HepG2 (cell line): Measurements from ENCODE around the gene ATP11A. TPM values are rescaled to one million over a fixed set of nuclear protein-coding genes. Genes with fewer than 3 reads are reported as not detected.

Experiments
- ATAC-seq: fragments of 200-7000 bp; cut with Tn5 transposase; 3 replicates; pipeline ENCODE4 v1.9.1; 2020; ENCODE audit warnings: mild to moderate bottlenecking, moderate library complexity
- BruUV-seq: library from RNA; stranded (reverse); fragments of 400-500 nt; replicated peaks from 2 replicates; lab custom pipeline; 2021; lab: Mats Ljungman, UMichigan
- CTCF ChIA-PET: fragments of 300-600 bp; formaldehyde crosslinking; extraction: SDS; loops from one replicate; lab custom pipeline; 2021; ENCODE audit warnings: low total read pairs, inconsistent platforms, low intra/inter-chr PET ratio; lab: Yijun Ruan, JAX
- POLR2A ChIA-PET: fragments of 350-600 bp; sonication (Branson Sonifier 250); formaldehyde crosslinking; loops from one replicate; lab custom pipeline; 2020; ENCODE audit warnings: antibody characterized with exemption, inconsistent platforms; lab: Yijun Ruan, JAX
- DNase-seq: peaks from one replicate; pipeline ENCODE4 v3.0.0-alpha.2; 2015; ENCODE audit warnings: low spot score
- FAIRE-seq: peaks from 3 replicates; lab custom pipeline; 2011; peaks lifted over from hg19 to GRCh38; lab: Jason Lieb, UNC
- H2AFZ ChIP-seq: one replicate; pipeline ENCODE4 v1.6.1; 2011; ENCODE audit warnings: low read length, inconsistent platforms
- H3K27ac ChIP-seq: fragments of 300-600 bp; 3 replicates; pipeline ENCODE4 v1.8.0; 2011; ENCODE audit warnings: mixed run types, mild to moderate bottlenecking, mixed read lengths, low read length, inconsistent platforms; ENCODE audit not compliant: insufficient read depth; ENCODE audit errors: extremely low read length
- H3K27me3 ChIP-seq, 2 experiments: fragments of 200-600 bp in 1 of 2; 2 replicates in 1 of 2; 3 replicates in 1 of 2; pipeline versions ENCODE4 v1.6.0 to v1.8.0; 2011; ENCODE audit warnings: low read length in 2 of 2, mild to moderate bottlenecking in 2 of 2, moderate library complexity in 2 of 2, inconsistent platforms in 1 of 2; ENCODE audit not compliant: insufficient read depth in 2 of 2, control insufficient read depth in 1 of 2
- H3K36me3 ChIP-seq, 2 experiments: fragments of 200-600 bp in 1 of 2; replicated peaks in 1 of 2; 2 replicates in 1 of 2; 3 replicates in 1 of 2; pipeline versions ENCODE4 v1.5.1 to v1.8.0; 2011; ENCODE audit warnings: low read length in 2 of 2, inconsistent platforms in 1 of 2; ENCODE audit not compliant: insufficient read depth in 2 of 2, control insufficient read depth in 1 of 2
- H3K4me1 ChIP-seq: 2 replicates; pipeline ENCODE4 v1.5.1; 2012; ENCODE audit warnings: low read length, inconsistent platforms; ENCODE audit not compliant: insufficient read depth
- H3K4me2 ChIP-seq: 2 replicates; pipeline ENCODE4 v1.6.0; 2011; ENCODE audit warnings: low read depth, low read length, inconsistent platforms
- H3K4me3 ChIP-seq, 3 experiments: fragments of 200-600 bp in 1 of 3; sonication (generic), shearing (Covaris generic) in 1 of 3; replicated peaks in 1 of 3; 2 replicates each; pipeline ENCODE4 v1.5.1; 2011 to 2016; ENCODE audit warnings: low read length in 3 of 3, inconsistent platforms in 2 of 3, low read depth in 2 of 3, mild to moderate bottlenecking in 2 of 3, control low read depth in 1 of 3, mixed read lengths in 1 of 3; ENCODE audit not compliant: insufficient read depth in 1 of 3
- H3K79me2 ChIP-seq: one replicate; pipeline ENCODE4 v1.6.1; 2011; ENCODE audit warnings: low read length, inconsistent platforms; ENCODE audit not compliant: insufficient read depth
- H3K9ac ChIP-seq: 2 replicates; pipeline ENCODE4 v1.6.0; 2011; ENCODE audit warnings: mild to moderate bottlenecking, low read depth, low read length, inconsistent platforms; ENCODE audit not compliant: insufficient read depth
- H3K9me3 ChIP-seq: 2 replicates; pipeline ENCODE4 v1.5.1; 2012; ENCODE audit warnings: mild to moderate bottlenecking, low read length
- H4K20me1 ChIP-seq: 2 replicates; pipeline ENCODE4 v1.6.0; 2011; ENCODE audit warnings: inconsistent platforms, mild to moderate bottlenecking, low read length, moderate library complexity; ENCODE audit not compliant: insufficient read depth
- DMAP1 ChIP-seq: IDR thresholded peaks from 2 replicates; pipeline ENCODE4 v1.6.1; 2016
- DR1 ChIP-seq: sonication (generic); formaldehyde crosslinking; IDR thresholded peaks from 2 replicates; pipeline ENCODE4 v1.8.0; 2021; ENCODE audit warnings: mild to moderate bottlenecking, missing genetic modification reagents, inconsistent platforms
- NAIF1 ChIP-seq: sonication (generic); formaldehyde crosslinking; IDR thresholded peaks from 2 replicates; pipeline ENCODE4 v1.5.0; 2020; ENCODE audit warnings: mild to moderate bottlenecking, missing genetic modification reagents, borderline replicate concordance
- PCBP2 ChIP-seq: fragments of 200-400 bp; formaldehyde crosslinking; optimal IDR thresholded peaks from 2 replicates; pipeline ENCODE3; 2018; ENCODE audit warnings: low read length, low read depth; ENCODE audit not compliant: poor library complexity, severe bottlenecking
- RBM22 ChIP-seq: fragments of 200-400 bp; formaldehyde crosslinking; optimal IDR thresholded peaks from 2 replicates; pipeline ENCODE3; 2017; ENCODE audit warnings: mild to moderate bottlenecking, low read length, moderate library complexity
- YEATS2 ChIP-seq: sonication (generic); formaldehyde crosslinking; IDR thresholded peaks from 2 replicates; pipeline ENCODE4 v1.4.0; 2020; ENCODE audit warnings: missing genetic modification reagents, borderline replicate concordance
- ZNF562 ChIP-seq: sonication (generic); formaldehyde crosslinking; IDR thresholded peaks from 2 replicates; pipeline ENCODE4 v1.8.0; 2022; ENCODE audit warnings: missing genetic modification reagents, borderline replicate concordance
- WGBS: methylation state at CpG from one replicate; pipeline ENCODE4 v1.1.6; 2017; ENCODE audit warnings: low lambda C conversion rate; 5-methylcytosine and 5-hydroxymethylcytosine counted together
- in situ Hi-C: cut with HindIII; loops from 2 replicates; pipeline ENCODE4 v1.10.0; 2017; ENCODE audit warnings: low pct_unique_long_range_greater_than_20kb; ENCODE audit not compliant: extremely low pct_ligation_motif_present
- intact Hi-C: fragments of 100-400 bp; cut with micrococcal nuclease; formaldehyde crosslinking; loops from one replicate; pipeline ENCODE4 v1.10.0; 2022; ENCODE audit not compliant: unreplicated experiment
- polyA plus RNA-seq, 8 experiments: library from polyadenylated mRNA; depleted of rRNA in 3 of 8; stranded (reverse) in 7 of 8; unstranded in 1 of 8; fragments of >200 nt; fragmentation: Illumina TruSeq in 4 of 8; extraction: Trizol in 4 of 8; gene quantifications; 2 replicates each; pipeline versions ENCODE4 v1.2.1 to v1.2.3, GENCODE V29; 2011 to 2016; ENCODE audit warnings: low read depth in 4 of 8, missing spikeins in 1 of 8, mixed read lengths in 1 of 8; ENCODE audit not compliant: insufficient read depth in 1 of 8
- total RNA-seq, 5 experiments: library from RNA; depleted of rRNA; stranded (reverse); fragments of >200 nt; fragmentation: Illumina TruSeq; extraction: Trizol; gene quantifications; 2 replicates each; pipeline ENCODE4 v1.2.3, GENCODE V29; 2016; ENCODE audit warnings: low read depth in 1 of 5

The ATP11A gene
- total and polyA plus RNA-seq, 2 of the 13 experiments (the other 11 are each of a cell fraction or from before 2014, with no cell fraction given): 18.4 to 20.1 TPM

GRCh38 chr13:112803422-112803821 lies 113.6 kb downstream of the ATP11A start:
- no TSS peak for BruUV-seq
- H3K4me3 ChIP-seq: no peak overlapping the region
- ATAC-seq: no peak
- no peak for FAIRE-seq
- CTCF ChIA-PET: no interaction called here
- POLR2A ChIA-PET: no interaction called here
- H3K27me3 ChIP-seq: no peaks in the 10 kb centered on the region
- TF ChIP-seq PCBP2 (peak; percentile 56), RBM22 (peak; percentile 36), ZNF562 (CRISPR knock-in tag) (no peak)
- H3K79me2 ChIP-seq: no peaks in the 10 kb centered on the region
- peaks cover 12 to 39% of the 10 kb centered on the region in 2 experiments; a peak in 4 of 5 replicates for H3K36me3 ChIP-seq
- DNase-seq: no peak
- H3K4me1 ChIP-seq: peaks cover 16% of the 10 kb centered on the region; the same call in 1 of the 2 replicates
- intact Hi-C loops (no loop called here), in situ Hi-C loops (no loop called here)
- no peak overlapping the region for H2AFZ ChIP-seq
- H3K27ac ChIP-seq: no peak overlapping the region
- H4K20me1 ChIP-seq: peaks cover 7% of the 10 kb centered on the region; the same call in 1 of the 2 replicates
- no peak overlapping the region for H3K4me2 ChIP-seq
- 92% methylated on average over 7 of the region's 7 CpGs for WGBS
- no peaks in the 10 kb centered on the region for H3K9me3 ChIP-seq
- H3K9ac ChIP-seq: no peak overlapping the region

- BruUV-seq: no TSS peak
- Histone ChIP-seq H3K4me3 (no peak overlapping the region), H3K36me3 (peaks cover 15 to 45% of the 10 kb centered on the region in 2 experiments; a peak in 4 of 5 replicates), H3K79me2 (no peaks in the 10 kb centered on the region), H3K27me3 (no peaks in the 10 kb centered on the region), H3K9ac (no peak overlapping the region), H3K4me1 (peaks cover 8% of the 10 kb centered on the region; the same call in 1 of the 2 replicates), H4K20me1 (peaks cover 7% of the 10 kb centered on the region; the same call in 1 of the 2 replicates), H3K4me2 (no peak overlapping the region), H3K27ac (no peak overlapping the region), H3K9me3 (no peaks in the 10 kb centered on the region), H2AFZ (no peak overlapping the region)
- in situ Hi-C loops (no loop called here), intact Hi-C loops (no loop called here)
- WGBS: 96% methylated on average over 5 of the region's 5 CpGs
- TF ChIP-seq NAIF1 (no peak), DR1 (no peak), YEATS2 (CRISPR knock-in tag) (no peak), DMAP1 (CRISPR knock-in tag) (no peak)
- ChIA-PET CTCF (no interaction called here), POLR2A (no interaction called here)
- no peak for FAIRE-seq
- DNase-seq: no peak
- no peak for ATAC-seq
These were observed 114.5 kb downstream of the ATP11A start for GRCh38 chr13:112804374-112804773.
